GM19395 (cell line): ENCODE data around the gene DEFB128.
"Not testable (repeated sequence)": the region's sequence is repeated elsewhere in the genome, so short reads cannot be mapped to it uniquely, and the experiment has no call there.

Source experiments
- ATAC-seq: cut with Tn5 transposase; IDR thresholded peaks from one replicate; pipeline ENCODE4 v1.9.1; 2021; ENCODE audit warnings: mild to moderate bottlenecking, moderate library complexity; ENCODE audit not compliant: unreplicated experiment

Gene DEFB128

DNA sequence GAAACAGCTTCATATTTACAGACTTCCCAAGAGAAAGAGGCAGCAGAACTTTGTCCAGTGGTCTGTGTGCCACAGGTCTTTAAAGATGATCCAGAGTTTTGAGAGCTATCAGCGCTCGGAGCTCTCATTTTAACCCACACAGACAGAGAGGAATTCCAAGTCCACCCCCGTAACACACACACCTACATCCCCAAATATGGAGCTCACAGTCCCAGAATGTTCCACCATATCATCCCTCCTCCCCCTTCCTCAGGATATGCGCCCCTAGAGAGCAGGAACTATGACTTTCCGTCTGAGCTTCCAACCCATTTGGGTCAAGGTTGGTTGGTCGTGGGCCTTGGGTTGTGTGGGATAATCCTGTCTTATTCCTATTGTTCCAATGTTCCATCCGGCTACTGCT lies at the start of gene DEFB128:
Gene DEFB128, minus strand, starts transcription at position 101 of the 400 bp plus-strand sequence. Its CDS starts 88 bp downstream, at position 13.
- ATAC-seq, result no peak

- peak; percentile 73 for ATAC-seq
Observed at GRCh38 chr20:237929-238328, 48.4 kb upstream of the DEFB128 start.

GRCh38 chr20:237489-237888 lies 48.0 kb upstream of the DEFB128 start:
- peak; percentile 72 for ATAC-seq

DNA sequence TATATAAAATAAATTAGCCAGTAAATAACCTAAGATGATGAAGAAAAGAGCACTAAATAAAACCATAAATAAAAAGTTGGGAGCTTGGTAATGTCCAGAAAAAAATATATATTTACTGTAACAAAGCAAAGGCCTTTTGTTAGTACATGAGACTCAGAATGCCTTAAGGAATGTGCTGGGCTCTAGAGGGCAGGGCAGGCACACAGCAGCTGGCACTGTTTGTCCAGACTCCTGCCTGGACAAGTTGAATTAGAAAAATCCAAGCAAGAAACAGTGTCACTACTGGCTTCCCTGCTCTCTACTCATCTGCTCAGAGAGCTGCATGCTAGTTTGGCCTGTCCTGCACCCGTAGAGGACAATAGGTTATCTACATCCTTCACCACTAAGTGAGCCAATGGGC lies 46.4 kb upstream of the DEFB128 start:
- ATAC-seq, result no peak

- no peak for ATAC-seq
Observed at GRCh38 chr20:227439-228105, 38.1 kb upstream of the DEFB128 start.

DNA sequence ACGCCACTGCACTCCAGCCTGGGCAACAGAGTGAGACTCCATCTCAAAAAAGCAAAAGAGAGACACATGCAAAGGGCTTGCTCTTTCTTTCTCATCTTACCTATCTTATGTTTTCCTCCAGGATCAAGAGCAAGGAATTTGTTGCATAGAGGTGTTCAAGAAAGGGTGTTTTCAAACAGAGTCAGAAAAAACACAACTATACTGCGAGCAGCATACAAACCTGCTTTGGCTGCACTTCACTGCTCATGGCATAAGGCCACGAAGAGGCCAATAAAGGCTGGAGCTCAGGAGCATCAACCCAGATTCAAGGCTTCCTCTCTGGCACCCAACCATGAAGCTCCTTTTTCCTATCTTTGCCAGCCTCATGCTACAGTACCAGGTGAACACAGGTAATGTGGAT lies 37.4 kb upstream of the DEFB128 start, which contains the start of gene DEFB129:
Gene DEFB129, plus strand, starts transcription at position 301 of the 400 bp plus-strand sequence. Its CDS starts 31 bp downstream, at position 332.
- ATAC-seq, result no peak

DNA sequence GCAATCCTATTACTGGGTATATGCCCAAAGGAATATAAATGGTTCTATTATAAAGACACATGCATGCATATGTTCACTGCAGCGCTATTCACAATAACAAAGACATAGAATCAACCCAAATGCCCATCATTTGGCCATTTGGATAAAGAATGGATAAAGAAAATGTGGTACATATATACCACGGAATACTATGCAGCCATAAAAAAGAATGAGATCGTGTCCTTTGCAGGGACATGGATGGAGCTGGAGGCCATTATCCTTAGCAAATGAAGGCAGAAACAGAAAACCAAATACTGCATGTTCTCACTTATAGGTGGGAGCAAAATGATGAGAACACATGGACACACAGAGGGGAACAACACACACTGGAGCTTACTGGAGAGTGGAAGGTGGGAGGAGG lies 36.4 kb upstream of the DEFB128 start:
- not testable (repeated sequence) for ATAC-seq

GRCh38 chr20:221258-221830 lies 31.8 kb upstream of the DEFB128 start:
- no peak for ATAC-seq

GRCh38 chr20:219290-220115 lies 30.0 kb upstream of the DEFB128 start:
- no peak for ATAC-seq

DNA sequence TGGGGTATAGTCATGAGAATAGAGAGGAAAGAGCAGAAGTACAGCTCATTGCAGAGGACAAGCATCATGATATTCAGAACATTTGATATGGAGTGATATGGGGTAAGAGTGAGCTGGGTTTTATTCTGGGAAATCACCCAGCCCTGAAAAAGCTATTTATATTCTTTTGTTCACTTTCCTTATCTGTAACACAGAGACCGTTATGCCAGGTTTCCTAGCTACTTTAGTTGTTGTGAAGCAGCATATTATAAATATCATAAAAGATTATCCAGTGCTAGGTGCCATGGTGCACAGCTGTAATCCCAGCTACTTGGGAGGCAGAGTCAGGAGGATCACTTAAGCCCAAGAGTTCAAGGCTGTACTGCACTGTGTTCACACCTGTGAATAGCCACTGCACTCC lies 27.8 kb upstream of the DEFB128 start:
- no peak for ATAC-seq

DNA sequence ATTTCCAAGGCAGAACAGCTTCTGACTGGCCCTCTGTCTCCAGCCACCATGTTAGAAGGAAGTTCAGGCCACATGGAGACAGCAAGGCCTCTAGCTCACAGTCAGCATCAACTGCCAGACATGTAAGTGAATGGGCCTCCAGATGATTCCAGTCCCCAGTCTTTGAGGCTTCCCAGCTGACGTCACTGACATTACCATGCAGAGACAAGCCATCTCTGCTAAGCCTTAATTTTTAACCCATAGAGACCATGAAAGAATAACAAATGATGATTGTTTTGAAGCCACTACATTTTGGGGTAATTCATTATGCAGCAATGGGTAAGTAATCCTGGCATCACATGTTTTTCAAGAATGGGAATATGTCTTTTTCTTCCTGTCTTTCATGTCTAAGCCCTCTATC lies 26.3 kb upstream of the DEFB128 start:
- ATAC-seq, result no peak

DNA sequence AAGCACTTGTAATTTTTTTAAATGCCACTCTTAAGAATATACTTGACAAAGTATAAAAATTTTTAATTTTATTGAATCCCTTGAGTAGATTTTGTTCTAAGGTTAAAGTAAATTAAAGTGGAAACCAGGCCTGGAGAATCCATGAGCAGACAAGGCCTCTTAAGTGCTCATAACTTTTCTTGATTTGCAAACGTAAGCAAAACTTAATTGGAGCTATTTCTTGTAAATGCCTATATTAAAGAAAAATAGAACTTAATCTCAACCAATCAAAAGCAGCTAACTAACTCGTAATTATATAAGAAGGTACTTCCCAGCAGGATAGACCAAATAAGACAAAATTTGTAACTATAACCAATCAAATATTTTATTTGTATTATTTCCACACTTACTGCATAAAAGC lies 24.9 kb upstream of the DEFB128 start:
- no peak for ATAC-seq

DNA sequence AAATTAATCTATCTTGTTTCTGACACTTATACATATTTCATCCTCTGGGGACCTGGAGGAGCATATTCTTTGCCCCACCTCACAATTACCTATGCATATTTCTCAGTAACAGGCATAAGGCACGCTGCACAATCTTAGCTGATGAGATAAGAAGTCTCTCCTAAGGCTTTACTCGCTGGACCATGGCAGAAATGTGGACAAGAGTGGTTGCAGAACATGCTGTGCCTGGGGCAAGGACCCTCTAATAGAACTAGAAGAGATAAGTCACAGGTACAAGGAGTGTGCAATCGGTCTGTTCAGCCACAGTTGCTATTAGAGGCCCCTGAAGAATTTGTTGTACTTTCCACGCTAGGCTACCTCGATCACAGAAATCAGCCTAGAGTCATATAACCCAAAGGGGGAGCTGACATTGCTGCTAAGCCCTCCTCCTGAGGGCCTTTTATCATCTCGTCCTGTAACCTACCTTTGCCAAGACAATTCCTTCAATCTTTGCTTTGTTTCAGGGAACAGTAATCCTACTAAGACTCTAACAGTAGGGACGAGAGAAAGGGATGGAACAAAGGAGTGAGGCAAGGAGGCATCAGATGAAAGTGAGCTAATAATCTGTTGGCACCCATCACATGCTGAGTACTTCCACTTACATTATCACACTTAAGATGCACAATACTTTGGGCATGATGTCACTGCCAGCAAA lies 21.4 kb upstream of the DEFB128 start:
- no peak for ATAC-seq

DNA sequence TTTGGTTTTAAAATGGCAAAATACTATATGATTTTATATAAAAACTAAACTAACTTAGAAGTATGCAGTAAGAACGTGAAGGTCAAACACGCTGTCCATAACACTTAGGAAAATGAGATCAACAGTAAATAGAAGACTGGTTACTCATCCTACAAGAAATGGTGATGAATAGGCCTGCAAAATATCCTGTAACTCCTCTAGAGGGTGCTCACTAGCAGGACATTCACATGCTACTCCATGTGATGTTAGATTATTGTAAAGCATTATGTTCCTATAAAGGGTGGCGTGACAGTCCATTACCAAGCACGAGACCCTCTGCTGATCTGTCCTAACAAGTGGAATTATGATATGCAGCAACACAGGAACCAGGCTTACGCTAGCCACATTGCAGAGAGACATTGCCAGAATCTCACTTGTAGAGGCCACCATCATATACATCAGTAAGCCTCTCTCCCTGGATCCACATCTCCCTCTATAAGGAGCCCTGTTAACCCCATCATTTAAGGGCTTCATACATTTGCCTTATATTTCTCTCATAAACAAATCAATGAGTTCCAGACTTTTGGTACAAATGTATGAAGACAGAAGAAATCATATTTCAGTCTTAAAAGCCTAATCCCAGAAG lies 19.5 kb upstream of the DEFB128 start:
- ATAC-seq, result no peak

- ATAC-seq, result not testable (repeated sequence)
Observed at GRCh38 chr20:203630-204029, 14.1 kb upstream of the DEFB128 start.

DNA sequence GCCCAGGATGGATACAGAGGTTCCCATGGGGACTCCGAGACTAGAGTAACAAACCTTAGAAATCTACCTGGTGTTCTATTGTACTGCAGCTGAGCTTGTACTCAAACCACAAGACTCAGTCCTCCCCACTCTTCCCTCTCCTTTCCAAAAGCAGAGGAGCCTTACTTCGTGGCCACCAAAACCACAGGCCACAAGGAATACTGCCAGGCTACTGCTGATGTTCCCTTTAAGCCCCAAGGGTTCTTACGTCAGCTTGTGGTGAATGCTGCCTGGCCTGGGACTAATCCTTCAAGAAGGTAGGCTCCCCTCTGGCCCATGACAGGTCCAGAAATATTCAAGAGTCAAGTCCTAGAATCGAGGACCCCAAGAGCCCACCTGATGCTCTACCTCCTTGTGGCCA lies 10.5 kb upstream of the DEFB128 start:
- no peak for ATAC-seq

DNA sequence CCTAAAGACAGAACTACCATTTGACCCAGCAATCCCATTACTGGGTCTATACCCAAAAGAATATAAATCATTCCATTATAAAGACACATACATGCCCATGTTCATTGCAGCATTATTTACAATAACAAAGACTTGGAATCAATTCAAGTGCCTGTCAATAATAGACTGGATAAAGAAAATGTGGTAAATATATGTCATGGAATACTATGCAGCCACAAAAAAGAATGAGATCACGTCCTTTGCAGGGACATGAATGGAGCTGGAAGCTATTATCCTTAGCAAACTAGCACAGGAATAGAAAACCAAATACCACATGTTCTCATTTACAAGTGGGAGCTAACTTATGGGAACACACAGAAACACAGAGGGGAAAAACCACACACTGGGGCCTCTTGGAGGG lies 8.7 kb upstream of the DEFB128 start:
- no peak for ATAC-seq

DNA sequence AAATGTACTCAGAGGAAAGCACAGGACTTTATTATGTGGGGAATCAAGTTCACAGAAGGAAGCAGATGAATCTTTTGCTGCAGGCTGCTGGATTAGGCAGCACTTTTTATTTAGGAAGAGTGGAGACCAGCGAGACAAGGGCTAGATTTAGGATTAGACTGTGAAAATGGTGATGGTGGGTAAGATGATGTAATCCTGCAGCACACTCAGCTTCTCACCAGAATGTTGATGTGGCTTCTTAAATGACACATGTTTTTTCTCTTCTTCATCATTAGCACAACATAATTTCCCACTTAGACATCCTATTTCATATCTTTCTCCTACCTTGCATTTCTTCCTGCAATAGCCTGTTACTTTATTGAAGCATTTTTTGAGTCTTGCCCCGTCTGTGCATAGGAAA lies 1.8 kb downstream of the DEFB128 start:
- no peak for ATAC-seq

- no peak for ATAC-seq
Observed at GRCh38 chr20:184288-184687, 5.2 kb downstream of the DEFB128 start.

DNA sequence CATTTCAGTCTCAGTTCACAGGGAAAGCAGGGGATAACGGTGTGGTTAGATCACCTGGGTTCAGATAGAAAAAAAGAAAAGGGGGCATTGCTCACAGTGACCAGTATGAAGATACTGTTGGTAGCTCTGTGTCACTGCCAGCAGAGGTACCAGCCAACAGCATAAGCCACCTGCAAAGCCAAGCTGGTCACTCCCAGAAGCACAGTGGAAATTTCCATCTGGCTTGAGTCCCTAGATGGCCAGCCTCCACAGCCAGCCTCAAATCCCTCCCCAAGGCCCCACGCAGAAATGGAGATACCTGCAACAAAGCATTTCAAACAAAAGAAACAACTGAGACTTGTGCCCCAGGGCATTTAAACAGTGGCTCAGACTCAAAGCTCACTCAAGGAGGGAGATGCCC lies 20.6 kb downstream of the DEFB128 start:
- ATAC-seq, result no peak

DNA sequence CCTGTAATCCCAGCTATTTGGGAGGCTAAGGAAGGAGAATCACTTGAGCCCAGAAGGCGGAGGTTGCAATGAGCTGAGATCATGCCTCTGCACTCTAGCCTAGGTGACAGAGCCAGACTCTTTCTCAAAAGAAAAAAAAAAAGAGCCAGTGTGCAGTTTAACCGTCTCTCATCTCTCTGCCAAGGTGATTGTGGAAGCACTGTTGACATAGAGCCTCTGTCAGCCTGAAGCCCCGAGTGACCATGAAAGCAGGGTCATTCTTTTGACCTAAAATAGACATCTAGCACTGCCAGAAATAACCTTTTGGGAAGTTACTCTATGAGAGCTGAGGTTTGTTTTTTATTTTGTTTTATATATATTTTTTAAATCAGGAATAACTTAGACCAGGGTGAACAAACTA lies 24.9 kb downstream of the DEFB128 start:
- no peak for ATAC-seq
